Hepatocyte (in vitro differentiated cells): ENCODE data around the gene DGKD. TPM values are rescaled to one million over a fixed set of nuclear protein-coding genes. Genes with fewer than 3 reads are reported as not detected.

Experiments used
- DNase-seq: peaks from one replicate; pipeline ENCODE4 v3.0.0-alpha.2; 2016; ENCODE audit warnings: low spot score
- H2AFZ ChIP-seq: fragments of 200-600 bp; sonication (generic); 2 replicates; pipeline ENCODE4 v1.6.0; 2016; ENCODE audit warnings: antibody characterized with exemption, mild to moderate bottlenecking
- H3K27ac ChIP-seq: fragments of 200-600 bp; sonication (generic); 2 replicates; pipeline ENCODE4 v1.5.1; 2016; ENCODE audit warnings: mild to moderate bottlenecking
- H3K27me3 ChIP-seq: fragments of 200-600 bp; sonication (generic); 2 replicates; pipeline ENCODE4 v1.6.1; 2016
- H3K36me3 ChIP-seq: fragments of 200-600 bp; sonication (generic); replicated peaks from 2 replicates; pipeline ENCODE4 v1.5.1; 2016; ENCODE audit warnings: low read depth; ENCODE audit not compliant: insufficient read depth
- H3K4me1 ChIP-seq: fragments of 200-600 bp; sonication (generic); 2 replicates; pipeline ENCODE4 v1.5.1; 2016; ENCODE audit warnings: mild to moderate bottlenecking, moderate library complexity; ENCODE audit not compliant: insufficient read depth
- H3K4me2 ChIP-seq: fragments of 200-600 bp; sonication (generic); 2 replicates; pipeline ENCODE4 v1.6.0; 2016
- H3K4me3 ChIP-seq: fragments of 200-600 bp; sonication (generic); 2 replicates; pipeline ENCODE4 v1.5.1; 2016; ENCODE audit warnings: mild to moderate bottlenecking
- H3K79me2 ChIP-seq: fragments of 200-600 bp; sonication (generic); 2 replicates; pipeline ENCODE4 v1.6.0; 2017; ENCODE audit warnings: mild to moderate bottlenecking
- H3K9me2 ChIP-seq: fragments of 200-600 bp; sonication (generic); replicated peaks from 2 replicates; pipeline ENCODE4 v1.6.0; 2017; ENCODE audit warnings: mild to moderate bottlenecking; ENCODE audit not compliant: insufficient read depth
- H3K9me3 ChIP-seq: fragments of 200-600 bp; sonication (generic); 2 replicates; pipeline ENCODE4 v1.5.1; 2016; ENCODE audit warnings: low read depth, mild to moderate bottlenecking
- H4K20me1 ChIP-seq: fragments of 200-600 bp; sonication (generic); 2 replicates; pipeline ENCODE4 v1.6.0; 2016; ENCODE audit warnings: mild to moderate bottlenecking; ENCODE audit not compliant: insufficient read depth, poor library complexity, severe bottlenecking
- CTCF ChIP-seq: fragments of 200-600 bp; sonication (generic); IDR thresholded peaks from 2 replicates; pipeline ENCODE4 v1.5.1; 2016; ENCODE audit warnings: antibody characterized with exemption, mild to moderate bottlenecking; ENCODE audit not compliant: poor library complexity
- EZH2 ChIP-seq: fragments of 200-600 bp; sonication (generic); IDR thresholded peaks from 2 replicates; pipeline ENCODE4 v1.6.1; 2016; ENCODE audit warnings: antibody characterized with exemption, mild to moderate bottlenecking, borderline replicate concordance
- EZH2phosphoT487 ChIP-seq: fragments of 200-600 bp; sonication (generic); IDR thresholded peaks from one replicate; pipeline ENCODE4 v1.6.1; 2018; ENCODE audit warnings: antibody characterized with exemption, mild to moderate bottlenecking, low read depth, moderate library complexity; ENCODE audit not compliant: unreplicated experiment, severe bottlenecking
- WGBS: methylation state at CpG from one replicate; pipeline ENCODE4 v1.1.6; 2016; ENCODE audit warnings: low lambda C conversion rate; ENCODE audit errors: missing lambda C conversion rate; 5-methylcytosine and 5-hydroxymethylcytosine counted together
- polyA plus RNA-seq: library from polyadenylated mRNA; unstranded; fragments of >200 nt; fragmentation: Nextera tagmentation; extraction: Ambion mirVana; gene quantifications from 2 replicates; pipeline ENCODE4 v1.2.1, GENCODE V29; 2016
- total RNA-seq: library from RNA; depleted of rRNA; stranded (reverse); fragments of >200 nt; gene quantifications from 2 replicates; pipeline ENCODE4 v1.2.3, GENCODE V29; 2014

The DGKD gene
- total and polyA plus RNA-seq, 2 experiments from 2014 or later = 14.2 to 14.3 TPM

- WGBS = 86% methylated on average over 9 of the region's 10 CpGs
- no peak overlapping the region for H3K4me3 ChIP-seq
- no peaks in the 10 kb centered on the region for H3K9me2 ChIP-seq
- no peaks in the 10 kb centered on the region for H4K20me1 ChIP-seq
- peaks cover 52% of the 10 kb centered on the region for H3K79me2 ChIP-seq
- H3K4me2 ChIP-seq = no peak overlapping the region
- DNase-seq = no peak
- TF ChIP-seq EZH2phosphoT487 = no peak
- TF ChIP-seq CTCF = no peak
- no peak for TF ChIP-seq EZH2
- H3K27ac ChIP-seq = no peak overlapping the region
- H3K27me3 ChIP-seq = no peaks in the 10 kb centered on the region
- H3K4me1 ChIP-seq = no peaks in the 10 kb centered on the region
- H3K9me3 ChIP-seq = no peaks in the 10 kb centered on the region
- H3K36me3 ChIP-seq = no peaks in the 10 kb centered on the region
- H2AFZ ChIP-seq = no peak overlapping the region
These were observed 21.4 kb downstream of the DGKD start for GRCh38 chr2:233375490-233376314.

- Histone ChIP-seq H3K27ac (no peak overlapping the region), H3K9me2 (no peaks in the 10 kb centered on the region), H3K4me3 (no peak overlapping the region), H4K20me1 (no peaks in the 10 kb centered on the region), H3K79me2 (peaks cover 59% of the 10 kb centered on the region), H3K27me3 (no peaks in the 10 kb centered on the region), H2AFZ (no peak overlapping the region), H3K36me3 (no peaks in the 10 kb centered on the region), H3K4me1 (no peaks in the 10 kb centered on the region), H3K4me2 (no peak overlapping the region), H3K9me3 (no peaks in the 10 kb centered on the region)
- no peak for DNase-seq
- TF ChIP-seq EZH2 (no peak), CTCF (no peak), EZH2phosphoT487 (no peak)
- 93% methylated on average over 6 of the region's 6 CpGs for WGBS
These were observed 24.7 kb downstream of the DGKD start for GRCh38 chr2:233379034-233379433.

- Histone ChIP-seq H3K27me3 (no peaks in the 10 kb centered on the region), H4K20me1 (no peaks in the 10 kb centered on the region), H2AFZ (no peak overlapping the region), H3K36me3 (no peaks in the 10 kb centered on the region), H3K9me3 (no peaks in the 10 kb centered on the region), H3K9me2 (no peaks in the 10 kb centered on the region), H3K27ac (no peak overlapping the region), H3K4me3 (no peak overlapping the region), H3K4me1 (no peaks in the 10 kb centered on the region), H3K79me2 (peaks cover 59% of the 10 kb centered on the region), H3K4me2 (no peak overlapping the region)
- 72% methylated on average over 1 of the region's 1 CpG for WGBS
- DNase-seq = no peak
- TF ChIP-seq EZH2 (no peak), EZH2phosphoT487 (no peak), CTCF (no peak)
These were observed 25.1 kb downstream of the DGKD start for GRCh38 chr2:233379441-233379840.
